Epithelial cell of proximal tubule (primary cell): Measurements from ENCODE around the gene MRPL4. TPM values are rescaled to one million over a fixed set of nuclear protein-coding genes. Genes with fewer than 3 reads are reported as not detected.
"Not testable (repeated sequence)": the region's sequence is repeated elsewhere in the genome, so short reads cannot be mapped to it uniquely, and the experiment has no call there.

Experiments
- DNase-seq: peaks from one replicate; pipeline ENCODE4 v3.0.0-alpha.2; 2011; ENCODE audit warnings: low read depth
- H3K4me3 ChIP-seq: 2 replicates; pipeline ENCODE4 v1.5.1; 2011; ENCODE audit warnings: low read depth, mild to moderate bottlenecking, low read length
- CTCF ChIP-seq: conservative IDR thresholded peaks from 2 replicates; pipeline ENCODE4 v1.5.1; 2012; ENCODE audit warnings: low read depth, mild to moderate bottlenecking, low read length
- total RNA-seq: library from RNA; depleted of rRNA; stranded (reverse); fragments of >200 nt; gene quantifications from 2 replicates; pipeline ENCODE4 v1.2.3, GENCODE V29; 2015

Gene MRPL4
- total RNA-seq, 1 donor from 2014 or later, result 104 TPM

DNA sequence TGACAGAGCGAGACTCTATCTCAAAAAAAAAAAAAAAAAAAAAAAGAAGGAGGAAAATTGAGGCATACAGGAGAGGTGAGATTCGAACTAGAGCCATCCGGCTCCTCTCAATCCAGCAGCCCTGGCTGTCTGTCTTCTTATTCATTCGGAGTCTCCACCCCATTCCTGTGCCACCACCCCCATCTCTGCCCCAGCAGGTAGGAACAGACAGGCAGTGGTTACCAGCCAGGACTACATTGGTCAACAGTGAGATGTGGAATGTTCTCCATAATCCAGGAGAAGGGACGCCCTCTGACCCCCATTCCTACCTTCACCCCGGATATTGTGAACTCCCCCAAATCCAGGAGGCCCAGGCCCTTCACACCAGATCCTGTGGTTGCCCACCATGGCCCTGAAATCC is 14.3 kb upstream of the MRPL4 start:
- no peak for TF ChIP-seq CTCF
- DNase-seq, result no peak
- H3K4me3 ChIP-seq, result no peak overlapping the region

DNA sequence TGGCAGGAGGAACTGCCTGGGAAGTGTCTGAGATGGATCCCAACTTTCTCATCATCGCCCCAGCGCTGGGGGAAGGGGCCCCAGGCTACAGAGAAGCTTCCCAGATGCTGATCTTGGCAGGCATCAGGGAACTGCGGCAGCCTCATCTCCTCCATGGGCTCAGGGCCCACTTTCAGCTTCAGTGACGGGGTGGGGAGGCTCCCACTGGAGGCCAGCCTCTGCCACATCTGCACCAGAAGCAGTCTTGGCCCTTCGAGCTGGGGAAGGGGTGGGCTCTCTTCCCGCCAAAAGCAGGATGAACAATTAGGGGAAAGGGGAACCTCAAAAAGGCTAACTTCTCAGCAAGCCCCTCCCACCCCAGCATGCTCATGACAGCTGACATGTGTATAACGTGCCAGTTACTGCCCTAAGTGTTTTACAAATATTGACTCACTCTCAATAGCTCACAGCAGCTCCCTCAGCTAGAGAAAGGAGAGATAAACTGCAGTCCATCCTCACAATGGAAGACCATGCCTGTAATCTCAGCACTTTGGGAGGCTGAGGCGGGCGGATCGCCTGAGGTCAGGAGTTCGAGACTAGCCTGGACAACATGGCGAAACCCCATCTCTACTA is 13.7 kb upstream of the MRPL4 start:
- TF ChIP-seq CTCF, result no peak
- no peak overlapping the region for H3K4me3 ChIP-seq
- DNase-seq, result no peak

GRCh38 chr19:10241826-10242449 is 10.1 kb upstream of the MRPL4 start:
- DNase-seq, H3K4me3 ChIP-seq: not testable (repeated sequence)

DNA sequence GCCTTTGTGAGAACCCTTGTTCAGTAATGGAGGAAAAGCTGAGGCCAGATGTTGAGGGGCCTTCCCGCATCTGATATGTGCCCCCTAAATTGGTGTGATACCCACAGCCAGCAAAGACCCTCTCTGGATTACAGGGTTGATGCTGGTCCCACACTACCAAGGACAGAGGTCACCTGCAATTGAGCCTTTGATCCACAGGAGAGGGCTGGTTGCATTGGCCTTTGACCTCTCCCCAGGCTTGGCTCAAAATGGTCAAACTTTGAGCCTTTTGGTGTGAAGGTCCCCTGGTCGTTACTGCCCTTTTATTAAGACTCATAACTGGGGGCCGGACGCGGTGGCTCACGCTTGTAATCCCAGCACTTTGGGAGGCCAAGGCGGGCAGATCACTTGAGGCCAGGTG is 8.4 kb upstream of the MRPL4 start:
- no peak overlapping the region for H3K4me3 ChIP-seq
- TF ChIP-seq CTCF, result no peak
- no peak for DNase-seq

- H3K4me3 ChIP-seq, result no peak overlapping the region
- DNase-seq, result no peak
- TF ChIP-seq CTCF, result no peak
Measured at GRCh38 chr19:10245189-10245939, 6.7 kb upstream of the MRPL4 start.

DNA sequence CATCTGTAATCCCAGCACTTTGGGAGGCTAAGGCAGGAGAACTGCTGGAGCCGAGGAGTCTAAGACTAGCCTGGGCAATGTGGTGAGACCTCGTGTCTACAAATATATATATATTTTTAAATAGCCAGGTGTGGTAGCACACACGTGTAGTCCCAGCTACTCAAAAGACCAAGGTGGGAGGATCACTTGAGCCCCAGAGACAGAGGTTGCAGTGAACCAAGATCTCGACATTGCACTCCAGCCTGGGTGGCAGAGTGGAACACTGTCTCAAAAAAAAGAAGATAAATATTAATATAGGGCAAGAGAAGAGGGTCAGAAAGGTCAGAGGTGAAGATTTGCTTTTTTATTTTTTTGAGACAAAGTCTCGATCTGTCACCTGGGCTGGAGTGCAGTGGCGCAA is 5.5 kb upstream of the MRPL4 start:
- no peak overlapping the region for H3K4me3 ChIP-seq
- TF ChIP-seq CTCF, result no peak

GRCh38 chr19:10252707-10253106 is 693 bp downstream of the MRPL4 start:
- no peak for TF ChIP-seq CTCF
- H3K4me3 ChIP-seq, result peak overlapping the region; percentile 89
- no peak for DNase-seq

More for the DNA sequence above, 5.5 kb upstream of the MRPL4 start:
- DNase-seq, result no peak
